AG09319 (cell line): ENCODE measurements around the gene IRF8.
"Not testable (repeated sequence)": the region's sequence is repeated elsewhere in the genome, so short reads cannot be mapped to it uniquely, and the experiment has no call there.

ENCODE experiments used
- DNase-seq: peaks from one replicate; pipeline ENCODE4 v3.0.0-alpha.2; 2010; ENCODE audit warnings: low read depth; ENCODE audit errors: extremely low read depth
- TF ChIP-seq, protein P1 (sequence below): IDR thresholded peaks from 2 replicates; pipeline ENCODE4 v1.5.1; 2011; ENCODE audit warnings: low read depth, mild to moderate bottlenecking, inconsistent platforms, low read length, moderate library complexity

IRF8 gene

DNA sequence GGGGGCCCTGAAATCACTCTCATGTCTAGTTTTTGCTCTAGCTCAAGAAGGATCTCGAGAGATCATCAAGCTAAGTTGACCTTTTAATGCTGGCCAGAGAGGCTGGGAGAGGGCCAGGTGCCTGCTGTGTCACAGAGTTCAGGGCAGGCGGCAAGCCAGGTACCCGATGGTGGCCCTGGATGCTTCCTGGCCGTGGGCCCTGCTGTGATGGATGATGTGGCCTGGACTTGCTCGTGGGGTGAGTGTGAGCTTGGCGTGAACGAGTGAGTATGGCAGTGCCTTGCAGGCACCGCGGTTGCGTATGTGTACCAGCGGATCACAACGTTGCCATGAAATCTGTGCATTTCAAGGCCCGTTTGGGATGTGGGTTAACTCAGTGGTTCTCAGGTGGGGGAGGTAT lies 7.4 kb downstream of the IRF8 start:
- TF ChIP-seq, protein P1, sequence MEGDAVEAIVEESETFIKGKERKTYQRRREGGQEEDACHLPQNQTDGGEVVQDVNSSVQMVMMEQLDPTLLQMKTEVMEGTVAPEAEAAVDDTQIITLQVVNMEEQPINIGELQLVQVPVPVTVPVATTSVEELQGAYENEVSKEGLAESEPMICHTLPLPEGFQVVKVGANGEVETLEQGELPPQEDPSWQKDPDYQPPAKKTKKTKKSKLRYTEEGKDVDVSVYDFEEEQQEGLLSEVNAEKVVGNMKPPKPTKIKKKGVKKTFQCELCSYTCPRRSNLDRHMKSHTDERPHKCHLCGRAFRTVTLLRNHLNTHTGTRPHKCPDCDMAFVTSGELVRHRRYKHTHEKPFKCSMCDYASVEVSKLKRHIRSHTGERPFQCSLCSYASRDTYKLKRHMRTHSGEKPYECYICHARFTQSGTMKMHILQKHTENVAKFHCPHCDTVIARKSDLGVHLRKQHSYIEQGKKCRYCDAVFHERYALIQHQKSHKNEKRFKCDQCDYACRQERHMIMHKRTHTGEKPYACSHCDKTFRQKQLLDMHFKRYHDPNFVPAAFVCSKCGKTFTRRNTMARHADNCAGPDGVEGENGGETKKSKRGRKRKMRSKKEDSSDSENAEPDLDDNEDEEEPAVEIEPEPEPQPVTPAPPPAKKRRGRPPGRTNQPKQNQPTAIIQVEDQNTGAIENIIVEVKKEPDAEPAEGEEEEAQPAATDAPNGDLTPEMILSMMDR: no peak
- DNase-seq: no peak

DNA sequence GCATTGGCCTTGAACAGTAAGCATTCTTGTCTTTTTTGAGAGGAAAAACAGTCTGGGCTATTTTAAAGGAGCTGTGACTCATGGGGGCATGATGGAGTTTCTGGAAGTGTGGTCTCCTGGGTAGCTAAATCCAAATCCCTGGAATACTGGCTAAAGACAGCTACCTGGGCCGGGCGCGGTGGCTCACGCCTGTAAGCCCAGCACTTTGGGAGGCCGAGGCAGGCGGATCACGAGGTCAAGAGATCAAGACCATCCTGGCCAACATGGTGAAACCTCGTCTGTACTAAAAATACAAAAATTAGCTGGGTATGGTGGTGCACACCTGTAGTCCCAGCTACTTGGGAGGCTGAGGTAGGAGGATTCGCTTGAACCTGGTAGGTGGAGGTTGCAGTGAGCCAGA lies 8.3 kb downstream of the IRF8 start:
- DNase-seq: not testable (repeated sequence)

DNA sequence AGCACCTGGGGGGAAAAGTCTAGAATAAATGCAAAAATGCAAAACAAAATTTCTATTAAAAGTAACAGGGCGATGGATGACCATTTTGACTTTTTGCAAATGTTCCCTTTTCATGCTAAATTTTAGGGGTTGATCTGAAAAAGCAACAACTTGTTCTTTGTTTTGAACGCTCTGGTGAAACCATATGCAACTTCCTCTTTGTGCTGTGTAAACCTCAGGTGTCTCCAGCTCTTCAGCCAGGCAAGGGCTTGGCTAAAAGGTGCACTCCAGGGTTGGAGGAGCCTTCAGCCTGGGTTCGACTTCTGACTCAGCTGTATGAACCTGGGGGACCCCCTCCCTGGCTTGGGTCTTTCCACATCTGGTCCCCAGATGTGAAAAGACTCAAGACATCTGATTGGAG lies 9.5 kb downstream of the IRF8 start:
- TF ChIP-seq, protein P1: no peak
- DNase-seq: no peak

DNA sequence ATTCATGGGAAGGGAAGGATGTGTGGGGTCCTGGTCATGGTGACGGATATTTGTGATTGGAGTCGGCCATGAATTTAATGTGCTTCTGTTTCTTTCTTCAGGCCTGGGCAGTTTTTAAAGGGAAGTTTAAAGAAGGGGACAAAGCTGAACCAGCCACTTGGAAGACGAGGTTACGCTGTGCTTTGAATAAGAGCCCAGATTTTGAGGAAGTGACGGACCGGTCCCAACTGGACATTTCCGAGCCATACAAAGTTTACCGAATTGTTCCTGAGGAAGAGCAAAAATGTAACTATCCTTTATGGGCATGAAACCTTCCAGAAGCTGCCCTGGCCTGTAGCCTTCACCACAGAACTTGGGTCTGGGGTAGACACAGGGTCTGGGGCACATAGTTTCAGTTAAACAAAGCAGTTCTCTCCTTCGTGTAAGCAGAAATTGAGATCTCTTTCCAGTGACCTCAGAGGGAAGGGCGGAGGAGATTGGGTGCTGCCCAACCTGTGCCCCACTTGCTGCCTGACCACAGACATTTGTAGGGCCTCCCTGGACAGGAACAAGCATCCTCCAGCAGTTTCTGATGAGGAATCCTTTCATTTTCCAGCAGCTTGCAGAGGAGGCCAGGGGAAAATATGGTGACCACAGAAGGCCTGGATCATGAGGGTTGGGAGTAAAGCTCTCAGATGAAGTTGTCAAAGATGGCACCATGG lies 10.1 kb downstream of the IRF8 start:
- DNase-seq: no peak
- TF ChIP-seq, protein P1: no peak

DNA sequence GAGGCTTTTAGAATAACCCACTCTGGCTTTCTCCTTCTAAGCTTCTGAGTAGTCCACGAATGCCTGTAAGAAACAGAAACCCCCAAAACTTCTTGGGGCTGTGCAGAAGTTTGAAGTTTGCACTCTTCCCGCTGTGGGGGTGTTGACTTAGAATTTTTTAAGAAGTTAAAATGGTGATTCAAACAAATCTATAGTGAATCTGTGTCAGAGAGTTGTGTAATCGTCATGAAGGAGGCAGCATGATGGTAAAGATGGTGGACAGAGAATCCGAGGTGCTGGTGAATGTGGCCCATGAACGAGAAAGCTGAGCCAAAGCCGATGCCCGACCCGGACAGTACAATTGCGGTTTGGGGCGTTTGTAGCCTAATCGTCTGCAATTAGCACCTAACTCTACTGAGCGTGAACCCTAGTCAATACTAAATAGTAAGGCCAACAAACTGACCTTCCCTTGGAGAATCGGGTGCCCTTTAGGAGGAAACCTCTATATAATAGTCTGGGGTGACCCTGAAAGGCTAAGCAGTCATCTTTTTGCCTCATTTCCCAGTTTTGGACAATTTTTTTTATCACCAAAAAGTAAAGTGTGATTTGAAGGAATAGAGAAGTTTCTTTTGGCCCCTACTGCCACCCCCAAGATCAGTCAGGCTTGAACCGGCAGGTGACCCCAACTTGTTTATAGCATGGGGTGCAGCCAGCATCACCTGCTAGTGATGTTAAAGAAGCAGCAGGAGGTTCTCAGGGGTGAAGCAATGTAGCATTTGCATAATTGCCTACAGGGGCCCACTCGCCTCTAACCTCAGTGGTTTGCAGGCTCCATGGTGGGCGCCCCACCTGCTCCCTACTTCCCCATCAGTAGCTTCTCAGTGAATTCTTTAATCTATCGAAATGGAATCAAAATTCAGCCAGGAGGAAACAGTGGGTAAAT lies 11.2 kb downstream of the IRF8 start:
- TF ChIP-seq, protein P1: no peak
- DNase-seq: no peak

DNA sequence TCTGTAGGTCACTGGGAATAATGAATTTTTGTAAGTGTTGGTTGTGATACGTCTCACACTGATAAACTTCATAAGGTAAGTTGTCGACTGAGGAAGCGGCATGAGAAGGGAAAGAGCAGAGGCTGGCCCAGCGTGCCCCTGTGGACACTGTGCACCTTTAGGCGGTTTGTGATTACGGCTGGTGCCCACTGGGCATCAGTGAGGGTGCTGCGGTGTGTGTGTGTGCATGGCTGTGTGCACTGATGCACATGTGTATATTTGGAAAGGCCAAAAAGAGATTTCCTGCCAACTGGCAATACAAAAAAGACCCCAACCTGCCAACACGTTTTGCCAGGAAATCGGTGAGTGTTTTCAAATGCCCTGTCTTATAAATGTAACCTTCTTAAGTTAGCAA lies 11.9 kb downstream of the IRF8 start:
- DNase-seq: no peak
- TF ChIP-seq, protein P1: no peak

DNA sequence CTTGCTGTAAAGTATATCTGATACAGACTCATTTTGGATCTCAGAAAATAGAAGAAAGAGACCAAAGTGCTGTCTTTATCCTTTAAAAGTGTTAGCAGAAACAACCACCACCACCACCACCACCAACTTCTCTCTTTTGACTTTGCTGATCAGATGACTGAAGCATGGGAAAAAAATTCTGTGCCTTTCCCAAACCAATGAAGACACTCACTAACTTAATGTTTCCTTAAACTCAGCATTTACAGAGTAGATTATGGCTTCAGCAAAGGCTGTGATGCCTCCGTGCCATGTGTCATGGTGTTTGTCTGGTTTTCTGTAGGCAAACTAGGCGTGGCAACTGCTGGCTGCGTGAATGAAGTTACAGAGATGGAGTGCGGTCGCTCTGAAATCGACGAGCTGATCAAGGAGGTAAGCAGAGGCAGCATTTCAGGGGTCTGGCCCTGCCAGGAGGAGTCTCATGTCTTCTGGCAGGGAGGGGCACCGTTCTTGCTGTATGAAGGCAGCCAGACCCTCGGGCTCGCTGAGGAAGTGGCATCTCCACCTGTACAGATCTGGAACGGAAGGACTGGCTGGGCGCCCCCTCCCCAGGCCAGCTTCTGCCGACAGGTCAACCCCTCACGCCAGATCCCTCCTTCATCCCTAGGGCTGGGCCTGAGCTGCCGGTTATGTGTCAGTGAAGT lies 12.4 kb downstream of the IRF8 start:
- TF ChIP-seq, protein P1: no peak

More for the DNA sequence above, 12.4 kb downstream of the IRF8 start:
- DNase-seq: no peak
